AG04450 (cell line): ENCODE data around the gene BBS2. TPM values are rescaled to one million over a fixed set of nuclear protein-coding genes. Genes with fewer than 3 reads are reported as not detected.

Source experiments
- CTCF ChIA-PET: fragments of 300-600, 350-600 bp; formaldehyde crosslinking; extraction: SDS; loops from one replicate; lab custom pipeline; 2022; ENCODE audit warnings: antibody characterized with exemption, inconsistent platforms; lab: Charles Lee
- POLR2A ChIA-PET: fragments of 350-600 bp; formaldehyde crosslinking; extraction: SDS; loops from one replicate; lab custom pipeline; 2021; ENCODE audit warnings: antibody characterized with exemption, inconsistent platforms; lab: Yijun Ruan, JAX
- DNase-seq: peaks from one replicate; pipeline ENCODE4 v3.0.0-alpha.2; 2011; ENCODE audit warnings: low read depth, low spot score
- H3K27ac ChIP-seq: one replicate; pipeline ENCODE4 v1.5.1; 2012; ENCODE audit warnings: low read depth, low read length, control low read depth
- H3K27me3 ChIP-seq: one replicate; pipeline ENCODE4 v1.6.0; 2012; ENCODE audit warnings: low read length; ENCODE audit not compliant: control insufficient read depth, insufficient read depth
- H3K4me3 ChIP-seq: 2 replicates; pipeline ENCODE4 v1.5.1; 2011; ENCODE audit warnings: mild to moderate bottlenecking, low read depth, low read length, control low read depth
- H3K9me3 ChIP-seq: 2 replicates; pipeline ENCODE4 v1.5.1; 2012; ENCODE audit warnings: low read length; ENCODE audit not compliant: control insufficient read depth, insufficient read depth
- CTCF ChIP-seq: IDR thresholded peaks from 2 replicates; pipeline ENCODE4 v1.5.1; 2011; ENCODE audit warnings: low read depth, low read length, control low read depth, inconsistent platforms
- polyA plus RNA-seq: library from polyadenylated mRNA; depleted of rRNA; stranded (reverse); fragments of >200 nt; gene quantifications from 2 replicates; pipeline ENCODE4 v1.2.3, GENCODE V29; 2011

The BBS2 gene
- polyA plus RNA-seq, 1 experiment, result 53.6 TPM

GRCh38 chr16:56481468-56482122, 38.2 kb downstream of the BBS2 start:
- CTCF ChIA-PET, result interaction anchor here (1.0 to 1.5 kb wide), 3 partner anchors 33 to 220 kb away, joined by 3 to 5 read pairs (median 4); no protein-coding TSS in a partner anchor
- no peak overlapping the region for H3K27ac ChIP-seq
- no peak for DNase-seq

DNA sequence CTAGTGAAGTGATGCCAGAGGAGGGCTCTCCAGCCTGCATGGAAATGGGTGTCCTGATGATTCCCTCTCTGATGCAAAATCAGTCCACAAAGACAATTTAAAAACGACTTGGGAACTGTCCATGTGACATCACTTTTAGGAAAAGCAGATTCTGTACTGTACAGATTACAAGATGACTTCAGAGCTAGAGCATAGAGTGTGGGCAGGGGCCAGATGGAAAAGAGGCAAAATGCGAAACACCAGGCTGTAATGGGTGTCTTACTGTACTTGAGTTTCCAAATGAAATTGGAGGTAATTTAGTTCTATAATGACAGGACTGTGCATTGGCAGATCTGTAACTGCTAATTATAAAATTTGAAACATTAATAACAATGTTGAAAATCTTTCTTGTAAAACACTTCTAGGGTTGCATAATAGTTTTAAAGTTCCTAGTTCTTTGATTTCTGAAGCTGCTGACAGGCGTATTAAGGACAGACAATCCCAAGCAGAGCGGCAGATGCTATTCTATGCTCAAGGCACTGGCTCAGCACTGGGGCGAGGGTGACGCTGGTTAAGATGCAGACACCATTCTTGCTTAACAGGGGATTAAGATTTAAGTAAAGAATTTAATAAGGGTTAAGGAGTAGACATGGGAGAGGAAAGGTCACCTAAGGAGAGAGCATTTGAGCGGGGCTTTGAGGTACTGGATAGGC, 38.9 kb downstream of the BBS2 start:
- Histone ChIP-seq H3K9me3 (no peaks in the 10 kb centered on the region), H3K27me3 (no peaks in the 10 kb centered on the region), H3K4me3 (no peak overlapping the region), H3K27ac (no peak overlapping the region)
- no peak for DNase-seq
- TF ChIP-seq CTCF, result no peak
- POLR2A ChIA-PET, result no interaction called here
- CTCF ChIA-PET, result interaction anchor here (1.0 to 1.5 kb wide), 2 partner anchors 61 to 221 kb away, joined by 3 to 5 read pairs; no protein-coding TSS in a partner anchor

More at GRCh38 chr16:56481468-56482122, 38.2 kb downstream of the BBS2 start:
- Histone ChIP-seq H3K9me3 (no peaks in the 10 kb centered on the region), H3K4me3 (no peak overlapping the region), H3K27me3 (no peaks in the 10 kb centered on the region)
- TF ChIP-seq CTCF, result no peak
- POLR2A ChIA-PET, result no interaction called here

- Histone ChIP-seq H3K27ac (no peak overlapping the region), H3K4me3 (no peak overlapping the region), H3K27me3 (no peaks in the 10 kb centered on the region), H3K9me3 (no peaks in the 10 kb centered on the region)
- no peak for DNase-seq
- ChIA-PET POLR2A (no interaction called here), CTCF (interaction anchor here (1.5 to 2.6 kb wide), 2 partner anchors 35 to 223 kb away, joined by 3 to 9 read pairs; no protein-coding TSS in a partner anchor)
- no peak for TF ChIP-seq CTCF
Observed at GRCh38 chr16:56479469-56479868, 40.4 kb downstream of the BBS2 start.

GRCh38 chr16:56478281-56479049, 41.4 kb downstream of the BBS2 start:
- CTCF ChIA-PET, result interaction anchor here (1.5 to 2.6 kb wide), 3 partner anchors 36 to 224 kb away, joined by 3 to 9 read pairs (median 6); no protein-coding TSS in a partner anchor

More at GRCh38 chr16:56478281-56479049, 41.4 kb downstream of the BBS2 start:
- TF ChIP-seq CTCF, result no peak
- no peak overlapping the region for H3K4me3 ChIP-seq
- no peak for DNase-seq
- H3K27ac ChIP-seq, result no peak overlapping the region
- no peaks in the 10 kb centered on the region for H3K9me3 ChIP-seq
- H3K27me3 ChIP-seq, result no peaks in the 10 kb centered on the region
- POLR2A ChIA-PET, result no interaction called here
